Ovary (tissue), 9 donors: ENCODE results near the gene ARHGEF12. TPM values are rescaled to one million over a fixed set of nuclear protein-coding genes. Genes with fewer than 3 reads are reported as not detected.

Source experiments
- DNase-seq, 5 donors: peaks; one replicate each; pipeline ENCODE4 v3.0.0-alpha.2; 2019 to 2020
- H3K27ac ChIP-seq, 2 donors: fragments of 200-600 bp; one replicate each; pipeline versions ENCODE4 v1.5.1 to v1.8.0; 2019 to 2022
- H3K27me3 ChIP-seq: fragments of 200-600 bp; one replicate; pipeline ENCODE4 v1.8.0; 2022
- H3K36me3 ChIP-seq: fragments of 200-600 bp; sonication (generic); one replicate; pipeline ENCODE4 v1.5.1; 2019
- H3K4me1 ChIP-seq: one replicate; pipeline ENCODE4 v1.8.1; 2013; ENCODE audit warnings: mild to moderate bottlenecking, moderate library complexity; ENCODE audit not compliant: insufficient read depth
- H3K4me3 ChIP-seq: fragments of 200-600 bp; sonication (generic); one replicate; pipeline ENCODE4 v1.5.1; 2017
- H3K9me3 ChIP-seq, 2 donors: fragments of 200-600 bp in 1 of 2; sonication (generic) in 1 of 2; one replicate each; pipeline versions ENCODE4 v1.5.1 to v1.8.1; 2013 to 2019; ENCODE audit warnings: mild to moderate bottlenecking in 1 of 2, moderate library complexity in 1 of 2
- CTCF ChIP-seq, 3 donors: fragments of 450-650 bp in 2 of 3; fragments of 200-600 bp in 1 of 3; IDR thresholded peaks; one replicate each; pipeline versions ENCODE4 v1.5.1 to v1.8.0; 2016 to 2022; ENCODE audit warnings: antibody characterized with exemption in 3 of 3, mild to moderate bottlenecking in 1 of 3
- EP300 ChIP-seq: sonication (generic); formaldehyde crosslinking; IDR thresholded peaks from one replicate; pipeline ENCODE4 v1.6.1; 2017; ENCODE audit warnings: antibody characterized with exemption
- POLR2A ChIP-seq: fragments of 450-650 bp; IDR thresholded peaks from one replicate; pipeline ENCODE4 v1.6.1; 2017; ENCODE audit warnings: antibody characterized with exemption, mild to moderate bottlenecking, moderate library complexity
- WGBS, 3 donors: extraction: QIAGEN DNeasy Blood & Tissue Kit in 1 of 3; methylation state at CpG; one replicate each; pipeline versions ENCODE4 v1.1.5 to v1.1.7; 2013 to 2017; 5-methylcytosine and 5-hydroxymethylcytosine counted together
- intact Hi-C, 4 donors: fragments of 100-400 bp; cut with DNase I; formaldehyde crosslinking; loops; one replicate each; pipeline versions ENCODE4 v1.11.0 to v1.15.1; 2022 to 2023
- polyA plus RNA-seq, 2 donors: library from polyadenylated mRNA; stranded (reverse); fragments of 200-250 nt in 1 of 2; fragments of 350-450 nt in 1 of 2; fragmentation: Illumina TruSeq in 1 of 2; extraction: RNeasy Lipid Tissue Mini Kit (QIAGEN cat#74804) in 1 of 2; gene quantifications; one replicate each; pipeline ENCODE4 v1.2.3, GENCODE V29; 2013 to 2014
- total RNA-seq, 7 donors: library from RNA; depleted of rRNA in 2 of 7; stranded (reverse); fragments of >200 nt in 2 of 7; fragmentation: NEBNext Ultra II Directional in 3 of 7; extraction: Animal tissue kit (Norgen Biotek cat#: 25700) in 3 of 7; gene quantifications; one replicate each; pipeline versions ENCODE4 v1.1.0 to v1.2.4, GENCODE V29; 2016 to 2023
- donor health status: DM: no; HTN: no; CAD: no; lungs with moderate emphysema.
- donor health status: DM: no; HTN: no; CAD: no.
- donor health status: Bipolar disorder and iron deficiency.
- donor health status: DM: yes; HTN: yes; CAD: no.
- donor health status: DM: no; HTN: no; CAD: no.
- donor health status: DM: yes; HTN: yes; CAD: no.

ARHGEF12 gene
- total and polyA plus RNA-seq, 9 donors: 22.1 to 92.9 (median 69.3) TPM

GRCh38 chr11:120514541-120515121, 178.4 kb downstream of the ARHGEF12 start:
- Histone ChIP-seq H3K27me3 (no peaks in the 10 kb centered on the region), H3K27ac (no peak overlapping the region), H3K9me3 (no peaks in the 10 kb centered on the region), H3K4me3 (no peak overlapping the region), H3K4me1 (peaks cover 11% of the 10 kb centered on the region), H3K36me3 (no peaks in the 10 kb centered on the region)
- DNase-seq: peak in 2 of 5 donors; percentile 21 to 29
- WGBS, 3 donors: 92 to 94% (median 94%) methylated on average over 14 of the region's 14 CpGs
- intact Hi-C loops: loop anchor here (5.0 to 10.0 kb wide), 9 partner anchors 173 to 680 kb away; no protein-coding TSS in a partner anchor
- TF ChIP-seq POLR2A (no peak), CTCF (IDR thresholded peaks at IDR 0.05) (no peak)

GRCh38 chr11:120515186-120515723, 179.0 kb downstream of the ARHGEF12 start:
- Histone ChIP-seq H3K4me3 (no peak overlapping the region), H3K9me3 (no peaks in the 10 kb centered on the region), H3K27ac (no peak overlapping the region), H3K4me1 (peaks cover 11% of the 10 kb centered on the region), H3K36me3 (no peaks in the 10 kb centered on the region), H3K27me3 (no peaks in the 10 kb centered on the region)
- 92 to 94% (median 93%) methylated on average over 7 of the region's 7 CpGs for WGBS, 3 donors
- intact Hi-C loops: loop anchor here in 3 of 4 donors (10.0 kb wide), 6 partner anchors 200 to 680 kb away; no protein-coding TSS in a partner anchor
- no peak for TF ChIP-seq EP300
- TF ChIP-seq POLR2A: no peak
- no peak for TF ChIP-seq CTCF (IDR thresholded peaks at IDR 0.05)
- DNase-seq: no peak

- intact Hi-C loops: loop anchor here in 3 of 4 donors (10.0 kb wide), 6 partner anchors 198 to 678 kb away; no protein-coding TSS in a partner anchor
- WGBS, 3 donors: 72 to 87% (median 78%) methylated on average over 30 to 39 of the region's 39 CpGs
- DNase-seq: peak in 2 of 5 donors; percentile 23 to 38
- no peak for TF ChIP-seq CTCF (IDR thresholded peaks at IDR 0.05)
- TF ChIP-seq POLR2A: no peak
- no peak for TF ChIP-seq EP300
- Histone ChIP-seq H3K4me3 (no peak overlapping the region), H3K27ac (peak overlapping the region in 1 of 2 donors; percentile 52), H3K9me3 (no peaks in the 10 kb centered on the region), H3K36me3 (no peaks in the 10 kb centered on the region), H3K4me1 (peaks cover 11% of the 10 kb centered on the region), H3K27me3 (no peaks in the 10 kb centered on the region)
Observed at GRCh38 chr11:120516461-120517389, 180.5 kb downstream of the ARHGEF12 start.

GRCh38 chr11:120517390-120517761, 181.2 kb downstream of the ARHGEF12 start:
- intact Hi-C loops: loop anchor here in 3 of 4 donors (10.0 kb wide), 6 partner anchors 197 to 677 kb away; no protein-coding TSS in a partner anchor
- Histone ChIP-seq H3K4me3 (no peak overlapping the region), H3K4me1 (peaks cover 8% of the 10 kb centered on the region), H3K36me3 (no peaks in the 10 kb centered on the region), H3K9me3 (no peaks in the 10 kb centered on the region), H3K27ac (peak overlapping the region in 1 of 2 donors; percentile 52), H3K27me3 (no peaks in the 10 kb centered on the region)
- WGBS, 3 donors: 40 to 75% (median 41%) methylated on average over 13 of the region's 13 CpGs
- TF ChIP-seq CTCF (IDR thresholded peaks at IDR 0.05): no peak
- DNase-seq: peak in 2 of 5 donors; percentile 42 to 57
